ENCODE data around the gene SLC48A1. TPM values are rescaled to one million over a fixed set of nuclear protein-coding genes. Genes with fewer than 3 reads are reported as not detected.

SLC48A1 gene
- total and polyA plus RNA-seq, 2 donors (not counting 3 experiments of a cell fraction or from before 2014, with no cell fraction given): 17.3 to 20.3 TPM

GRCh38 chr12:47755655-47756562, 17.1 kb upstream of the SLC48A1 start:
- no peak overlapping the region for H3K9ac ChIP-seq (replicated peaks; ENCODE audit: extremely low read depth, insufficient read depth, low read length)
- ChIA-PET CTCF (interaction anchor here (1.0 to 8.4 kb wide), 5 partner anchors 12 to 82 kb away, joined by 6 to 191 read pairs (median 40); partner anchors contain the start of gene SLC48A1), POLR2A (no interaction called here)
- H2AFZ ChIP-seq (ENCODE audit: low read depth, low read length): no peak overlapping the region
- H4K20me1 ChIP-seq (replicated peaks; ENCODE audit: control insufficient read depth, extremely low read depth, insufficient read depth, low read length): no peaks in the 10 kb centered on the region
- no peaks in the 10 kb centered on the region for H3K9me1 ChIP-seq (replicated peaks; ENCODE audit: control insufficient read depth, extremely low read depth, insufficient read depth, low read length)
- H3K27me3 ChIP-seq (ENCODE audit: control insufficient read depth in 2 of 2, insufficient read depth in 2 of 2, low read length in 2 of 2): no peaks in the 10 kb centered on the region
- H3K4me3 ChIP-seq (replicated peaks in 1 of 3; ENCODE audit: insufficient read depth in 1 of 3, low read depth in 1 of 3, low read length in 3 of 3): no peak overlapping the region
- DNase-seq (ENCODE audit: low read depth, low spot score): no peak
- dilution Hi-C loops (cut with MboI; ENCODE audit: extremely low pct_ligation_motif_present, low sequenced_read_pairs) (no loop called here), intact Hi-C loops (cut with micrococcal nuclease) (loop anchor here (5.0 kb wide), 1 partner anchor 961 kb away; the partner anchor contains the start of gene CCNT1)
- no peak overlapping the region for H3K27ac ChIP-seq (ENCODE audit: insufficient read depth, low read depth, low read length)
- peaks cover 0 to 10% of the 10 kb centered on the region in 2 experiments for H3K36me3 ChIP-seq (ENCODE audit: control insufficient read depth in 2 of 2, extremely low read depth in 1 of 2, insufficient read depth in 2 of 2, low read length in 2 of 2)
- no peaks in the 10 kb centered on the region for H3K9me3 ChIP-seq (replicated peaks; ENCODE audit: control insufficient read depth, insufficient read depth, low read length)
- no peak for FAIRE-seq
- H3K79me2 ChIP-seq (ENCODE audit: control insufficient read depth, insufficient read depth, low read length): peaks cover 37% of the 10 kb centered on the region
- no peak for TF ChIP-seq EZH2 (IDR thresholded peaks at IDR 0.05; ENCODE audit: borderline replicate concordance, low read depth, low read length, severe bottlenecking)
- no peak for TF ChIP-seq MAX (IDR thresholded peaks at IDR 0.05; ENCODE audit: insufficient read depth, insufficient read length)
- no peak for TF ChIP-seq CTCF (IDR thresholded peaks at IDR 0.05; ENCODE audit: extremely low read depth in 1 of 2, insufficient read depth in 1 of 2, low read depth in 1 of 2, low read length in 2 of 2)
- TF ChIP-seq JUN (IDR thresholded peaks at IDR 0.05; ENCODE audit: borderline replicate concordance, insufficient read depth, insufficient read length, low read depth): no peak
- no peak for TF ChIP-seq GATA2 (IDR thresholded peaks at IDR 0.05; ENCODE audit: insufficient read depth, insufficient read length, low read depth, low read length)
- no peak for TF ChIP-seq POLR2AphosphoS5 (IDR thresholded peaks at IDR 0.05; ENCODE audit: insufficient read depth, low read depth, low read length)
- no peak for TF ChIP-seq FOS (IDR thresholded peaks at IDR 0.05; ENCODE audit: borderline replicate concordance, insufficient read depth, low read length)
- no peak for TF ChIP-seq MYC (IDR thresholded peaks at IDR 0.05; ENCODE audit: low read depth, low read length)
- no peak for TF ChIP-seq POLR2A (IDR thresholded peaks at IDR 0.05; ENCODE audit: low read depth, low read length)
- peak overlapping the region; percentile 43 for H3K4me2 ChIP-seq (ENCODE audit: insufficient read depth, low read length)
- BruUV-seq (replicated peaks): no TSS peak
- peaks cover 67% of the 10 kb centered on the region for H3K4me1 ChIP-seq (ENCODE audit: control insufficient read depth, extremely low read depth, insufficient read depth, low read length)

Measured in endothelial cell of umbilical vein (primary cell).